ENCODE measurements around the gene CCDC136.

CCDC136 gene

DNA sequence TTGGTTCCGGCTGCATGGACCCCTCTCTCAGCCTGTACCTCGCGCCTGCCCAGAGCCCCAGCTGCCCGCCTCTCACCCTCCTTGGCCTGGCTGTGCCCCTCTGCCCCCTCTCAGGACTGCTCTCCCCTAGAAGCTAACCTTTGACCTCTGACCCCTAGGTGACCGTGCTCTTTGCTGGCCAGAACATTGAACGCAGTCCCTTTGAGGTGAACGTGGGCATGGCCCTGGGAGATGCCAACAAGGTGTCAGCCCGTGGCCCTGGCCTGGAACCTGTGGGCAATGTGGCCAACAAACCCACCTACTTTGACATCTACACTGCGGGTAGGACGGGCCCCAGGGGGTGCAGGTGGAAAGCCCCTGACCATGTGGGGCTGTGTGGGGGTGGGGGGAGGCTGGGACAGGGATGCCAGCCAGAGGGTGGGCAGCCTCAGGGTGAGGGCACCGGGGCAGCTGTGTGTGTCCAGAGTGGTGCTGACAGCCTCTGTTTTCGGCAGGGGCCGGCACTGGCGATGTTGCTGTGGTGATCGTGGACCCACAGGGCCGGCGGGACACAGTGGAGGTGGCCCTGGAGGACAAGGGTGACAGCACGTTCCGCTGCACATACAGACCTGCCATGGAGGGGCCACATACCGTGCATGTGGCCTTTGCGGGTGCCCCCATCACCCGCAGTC, 46.5 kb downstream of the CCDC136 start:
- no peaks in the 10 kb centered on the region for H3K9me2 ChIP-seq (replicated peaks; ENCODE audit: control insufficient read depth, low read length)
- H3K4me1 ChIP-seq (ENCODE audit: control insufficient read depth, low read length), result peaks cover 24% of the 10 kb centered on the region
- H3F3A ChIP-seq (ENCODE audit: control insufficient read depth, insufficient read depth), result peaks cover 4% of the 10 kb centered on the region
- no peaks in the 10 kb centered on the region for H3K36me3 ChIP-seq (ENCODE audit: control insufficient read depth, low read length)
- no peaks in the 10 kb centered on the region for H4K20me1 ChIP-seq (ENCODE audit: control insufficient read depth, insufficient read depth, low read depth, low read length)
- H3K27me3 ChIP-seq (ENCODE audit: control insufficient read depth, low read length), result peaks cover 3% of the 10 kb centered on the region; the same call in 1 of the 2 replicates
- no peak overlapping the region for H3K27ac ChIP-seq (ENCODE audit: low read depth, low read length)
- H3K9me3 ChIP-seq (ENCODE audit: control insufficient read depth, insufficient read depth, low read length), result no peaks in the 10 kb centered on the region
- H3K4me3 ChIP-seq (ENCODE audit: low read length), result no peak overlapping the region
- no peak overlapping the region for H3K4me2 ChIP-seq (ENCODE audit: low read length)
- no peaks in the 10 kb centered on the region for H3K79me2 ChIP-seq (ENCODE audit: control insufficient read depth, low read length)
- TF ChIP-seq CTCF (IDR thresholded peaks at IDR 0.05; ENCODE audit: low read depth, low read length, poor library complexity, severe bottlenecking) (no peak), EZH2phosphoT487 (IDR thresholded peaks at IDR 0.05; ENCODE audit: borderline replicate concordance, low read length) (no peak)

GRCh38 chr7:128838981-128839731, 47.4 kb downstream of the CCDC136 start:
- Histone ChIP-seq H3K79me2 (ENCODE audit: control insufficient read depth, low read length) (no peaks in the 10 kb centered on the region), H3K4me3 (ENCODE audit: low read length) (no peak overlapping the region), H3F3A (ENCODE audit: control insufficient read depth, insufficient read depth) (peaks cover 4% of the 10 kb centered on the region), H4K20me1 (ENCODE audit: control insufficient read depth, insufficient read depth, low read depth, low read length) (no peaks in the 10 kb centered on the region), H3K27me3 (ENCODE audit: control insufficient read depth, low read length) (no peaks in the 10 kb centered on the region), H3K4me1 (ENCODE audit: control insufficient read depth, low read length) (peaks cover 17% of the 10 kb centered on the region), H3K4me2 (ENCODE audit: low read length) (no peak overlapping the region), H3K27ac (ENCODE audit: low read depth, low read length) (no peak overlapping the region), H3K36me3 (ENCODE audit: control insufficient read depth, low read length) (no peaks in the 10 kb centered on the region), H3K9me3 (ENCODE audit: control insufficient read depth, insufficient read depth, low read length) (no peaks in the 10 kb centered on the region), H3K9me2 (replicated peaks; ENCODE audit: control insufficient read depth, low read length) (no peaks in the 10 kb centered on the region)
- TF ChIP-seq EZH2phosphoT487 (IDR thresholded peaks at IDR 0.05; ENCODE audit: borderline replicate concordance, low read length) (no peak), CTCF (IDR thresholded peaks at IDR 0.05; ENCODE audit: low read depth, low read length, poor library complexity, severe bottlenecking) (no peak)

DNA sequence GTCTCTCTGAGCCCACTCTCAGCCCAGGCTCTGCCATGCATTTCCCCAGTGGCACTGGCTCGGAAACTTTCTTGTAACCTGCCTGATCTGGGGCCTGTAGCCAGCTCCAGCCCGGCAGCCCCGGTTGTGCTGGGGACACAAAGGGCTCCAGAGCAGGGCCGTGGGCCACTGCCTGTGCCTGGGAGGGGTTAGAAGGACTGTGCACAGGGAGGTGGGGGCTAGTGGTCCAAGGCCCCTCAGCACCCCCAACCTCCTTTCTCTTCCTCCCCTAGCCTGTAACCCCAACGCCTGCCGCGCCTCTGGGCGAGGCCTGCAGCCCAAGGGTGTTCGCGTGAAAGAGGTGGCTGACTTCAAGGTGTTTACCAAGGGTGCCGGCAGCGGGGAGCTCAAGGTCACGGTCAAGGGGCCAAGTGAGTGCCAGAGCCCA, 48.0 kb downstream of the CCDC136 start:
- no peak overlapping the region for H3K27ac ChIP-seq (ENCODE audit: low read depth, low read length)
- H3K27me3 ChIP-seq (ENCODE audit: control insufficient read depth, low read length), result no peaks in the 10 kb centered on the region
- no peak overlapping the region for H3K4me3 ChIP-seq (ENCODE audit: low read length)
- peaks cover 17% of the 10 kb centered on the region for H3K4me1 ChIP-seq (ENCODE audit: control insufficient read depth, low read length)
- no peaks in the 10 kb centered on the region for H3K9me3 ChIP-seq (ENCODE audit: control insufficient read depth, insufficient read depth, low read length)
- TF ChIP-seq EZH2phosphoT487 (IDR thresholded peaks at IDR 0.05; ENCODE audit: borderline replicate concordance, low read length) (no peak), CTCF (IDR thresholded peaks at IDR 0.05; ENCODE audit: low read depth, low read length, poor library complexity, severe bottlenecking) (no peak)
- H3F3A ChIP-seq (ENCODE audit: control insufficient read depth, insufficient read depth), result peaks cover 1% of the 10 kb centered on the region
- H3K9me2 ChIP-seq (replicated peaks; ENCODE audit: control insufficient read depth, low read length), result no peaks in the 10 kb centered on the region
- H4K20me1 ChIP-seq (ENCODE audit: control insufficient read depth, insufficient read depth, low read depth, low read length), result no peaks in the 10 kb centered on the region
- no peaks in the 10 kb centered on the region for H3K36me3 ChIP-seq (ENCODE audit: control insufficient read depth, low read length)
- H3K79me2 ChIP-seq (ENCODE audit: control insufficient read depth, low read length), result no peaks in the 10 kb centered on the region
- no peak overlapping the region for H3K4me2 ChIP-seq (ENCODE audit: low read length)
